IPS DF 4.7 (cell line): ENCODE measurements around the gene DNTTIP2.
A peak's percentile ranks its signal among the peaks of the same experiment; 100 is the strongest.
"Not testable (repeated sequence)": the region's sequence is repeated elsewhere in the genome, so short reads cannot be mapped to it uniquely, and the experiment has no call there.

Source experiments
- DNase-seq: peaks from one replicate; pipeline ENCODE4 v3.0.0-alpha.2; 2013; ENCODE audit warnings: low spot score; ENCODE audit errors: extremely low read depth

The DNTTIP2 gene

GRCh38 chr1:93878889-93879586 lies at the start of gene DNTTIP2:
DNTTIP2 (minus strand) TSS chr1:93879206; CDS start chr1:93879148, 58 bp downstream.
- peak; percentile 89 for DNase-seq

- DNase-seq, result no peak
Observed at GRCh38 chr1:93925206-93925605, 46.2 kb upstream of the DNTTIP2 start.

GRCh38 chr1:93919780-93920179 lies 40.8 kb upstream of the DNTTIP2 start:
- no peak for DNase-seq

- no peak for DNase-seq
Observed at GRCh38 chr1:93917302-93917701, 38.3 kb upstream of the DNTTIP2 start.

GRCh38 chr1:93910880-93911279 lies 31.9 kb upstream of the DNTTIP2 start:
- DNase-seq, result not testable (repeated sequence)

- DNase-seq, result no peak
Observed at GRCh38 chr1:93910305-93910704, 31.3 kb upstream of the DNTTIP2 start.

- peak; percentile 60 for DNase-seq
Observed at GRCh38 chr1:93909146-93910050, 30.4 kb upstream of the DNTTIP2 start, which contains the start of gene GCLM. GCLM (minus strand) TSS chr1:93909430; CDS start chr1:93909163, 267 bp downstream.

GRCh38 chr1:93908394-93909145 lies 29.6 kb upstream of the DNTTIP2 start:
- DNase-seq, result no peak

- DNase-seq, result no peak
Observed at GRCh38 chr1:93907718-93908117, 28.7 kb upstream of the DNTTIP2 start.

GRCh38 chr1:93906480-93906879 lies 27.5 kb upstream of the DNTTIP2 start:
- DNase-seq, result no peak

- no peak for DNase-seq
Observed at GRCh38 chr1:93905734-93906133, 26.7 kb upstream of the DNTTIP2 start.

GRCh38 chr1:93905051-93905450 lies 26.0 kb upstream of the DNTTIP2 start:
- DNase-seq, result no peak

GRCh38 chr1:93904228-93904627 lies 25.2 kb upstream of the DNTTIP2 start:
- DNase-seq, result no peak

GRCh38 chr1:93900723-93901504 lies 21.9 kb upstream of the DNTTIP2 start:
- DNase-seq, result no peak

GRCh38 chr1:93899543-93900207 lies 20.7 kb upstream of the DNTTIP2 start:
- no peak for DNase-seq

- no peak for DNase-seq
Observed at GRCh38 chr1:93888900-93889299, 9.9 kb upstream of the DNTTIP2 start.

- no peak for DNase-seq
Observed at GRCh38 chr1:93882269-93882668, 3.3 kb upstream of the DNTTIP2 start.

GRCh38 chr1:93880731-93881130 lies 1.7 kb upstream of the DNTTIP2 start:
- no peak for DNase-seq

- no peak for DNase-seq
Observed at GRCh38 chr1:93878501-93878888, 511 bp downstream of the DNTTIP2 start.

GRCh38 chr1:93877529-93877928 lies 1.5 kb downstream of the DNTTIP2 start:
- no peak for DNase-seq
